ENCODE measurements around the gene UBE2O. TPM values are rescaled to one million over a fixed set of nuclear protein-coding genes. Genes with fewer than 3 reads are reported as not detected.

Gene UBE2O
- total and polyA plus RNA-seq, 2 donors (not counting 3 experiments of a cell fraction or from before 2014, with no cell fraction given), result 13.9 to 34.1 TPM

GRCh38 chr17:76410328-76410965 lies 42.5 kb downstream of the UBE2O start:
- no TSS peak for BruUV-seq (replicated peaks)
- FAIRE-seq, result no peak

More at GRCh38 chr17:76410328-76410965, 42.5 kb downstream of the UBE2O start:
- no peaks in the 10 kb centered on the region for H3K9me3 ChIP-seq (replicated peaks; ENCODE audit: control insufficient read depth, insufficient read depth, low read length)
- peaks cover 3% of the 10 kb centered on the region for H3K79me2 ChIP-seq (ENCODE audit: control insufficient read depth, insufficient read depth, low read length)
- no peaks in the 10 kb centered on the region for H4K20me1 ChIP-seq (replicated peaks; ENCODE audit: control insufficient read depth, extremely low read depth, insufficient read depth, low read length)
- H3K9me1 ChIP-seq (replicated peaks; ENCODE audit: control insufficient read depth, extremely low read depth, insufficient read depth, low read length), result no peaks in the 10 kb centered on the region
- TF ChIP-seq GATA2 (IDR thresholded peaks at IDR 0.05; ENCODE audit: insufficient read depth, insufficient read length, low read depth, low read length), result no peak
- no peak for TF ChIP-seq POLR2AphosphoS5 (IDR thresholded peaks at IDR 0.05; ENCODE audit: insufficient read depth, low read depth, low read length)
- TF ChIP-seq MYC (IDR thresholded peaks at IDR 0.05; ENCODE audit: low read depth, low read length), result no peak
- no peak for TF ChIP-seq FOS (IDR thresholded peaks at IDR 0.05; ENCODE audit: borderline replicate concordance, insufficient read depth, low read length)
- TF ChIP-seq MAX (IDR thresholded peaks at IDR 0.05; ENCODE audit: insufficient read depth, insufficient read length), result no peak
- no peak for TF ChIP-seq CTCF (IDR thresholded peaks at IDR 0.05; ENCODE audit: extremely low read depth in 1 of 2, insufficient read depth in 1 of 2, low read depth in 1 of 2, low read length in 2 of 2)
- no peak overlapping the region for H2AFZ ChIP-seq (ENCODE audit: low read depth, low read length)
- H3K9ac ChIP-seq (replicated peaks; ENCODE audit: extremely low read depth, insufficient read depth, low read length), result no peak overlapping the region
- H3K4me3 ChIP-seq (replicated peaks in 1 of 3; ENCODE audit: insufficient read depth in 1 of 3, low read depth in 1 of 3, low read length in 3 of 3), result no peak overlapping the region
- H3K36me3 ChIP-seq (ENCODE audit: control insufficient read depth in 2 of 2, extremely low read depth in 1 of 2, insufficient read depth in 2 of 2, low read length in 2 of 2), result no peaks in the 10 kb centered on the region
- H3K4me2 ChIP-seq (ENCODE audit: insufficient read depth, low read length), result no peak overlapping the region
- ChIA-PET POLR2A (no interaction called here), CTCF (interaction anchor here (0.6 to 9.1 kb wide), 4 partner anchors 12 to 366 kb away, joined by 3 to 319 read pairs (median 12); partner anchors contain the start of gene UBE2O)
- H3K4me1 ChIP-seq (ENCODE audit: control insufficient read depth, extremely low read depth, insufficient read depth, low read length), result no peaks in the 10 kb centered on the region
- H3K27ac ChIP-seq (ENCODE audit: insufficient read depth, low read depth, low read length), result no peak overlapping the region
- dilution Hi-C loops (cut with MboI; ENCODE audit: extremely low pct_ligation_motif_present, low sequenced_read_pairs) (no loop called here), intact Hi-C loops (cut with micrococcal nuclease) (no loop called here)
- no peaks in the 10 kb centered on the region for H3K27me3 ChIP-seq (ENCODE audit: control insufficient read depth in 2 of 2, insufficient read depth in 2 of 2, low read length in 2 of 2)
- DNase-seq (ENCODE audit: low read depth, low spot score), result no peak
